HepG2 (cell line): ENCODE measurements around the gene ICOS. TPM values are rescaled to one million over a fixed set of nuclear protein-coding genes. Genes with fewer than 3 reads are reported as not detected.

Experiments used
- HMGXB3 ChIP-seq: sonication (generic); formaldehyde crosslinking; IDR thresholded peaks from 2 replicates; pipeline ENCODE4 v1.4.0; 2020; ENCODE audit warnings: missing genetic modification reagents, borderline replicate concordance
- MBNL3 ChIP-seq: fragments of 250-450 bp; sonication (Bioruptor Pico); conservative IDR thresholded peaks from 2 replicates; pipeline ENCODE4 v1.8.0; 2022; ENCODE audit warnings: mild to moderate bottlenecking, inconsistent platforms
- RARG ChIP-seq: sonication (generic); formaldehyde crosslinking; IDR thresholded peaks from 2 replicates; pipeline ENCODE4 v1.4.0; 2020; ENCODE audit warnings: low read depth, mild to moderate bottlenecking, missing genetic modification reagents
- RBAK ChIP-seq: sonication (generic); formaldehyde crosslinking; IDR thresholded peaks from 2 replicates; pipeline ENCODE4 v1.5.1; 2020; ENCODE audit warnings: mild to moderate bottlenecking, missing genetic modification reagents
- SALL1 ChIP-seq: sonication (generic); formaldehyde crosslinking; IDR thresholded peaks from 2 replicates; pipeline ENCODE4 v1.8.0; 2022; ENCODE audit warnings: mild to moderate bottlenecking, missing genetic modification reagents
- SALL2 ChIP-seq: sonication (generic); formaldehyde crosslinking; IDR thresholded peaks from 2 replicates; pipeline ENCODE4 v1.8.1; 2023; ENCODE audit warnings: mild to moderate bottlenecking, missing genetic modification reagents, inconsistent platforms
- TOPORS ChIP-seq: sonication (generic); formaldehyde crosslinking; IDR thresholded peaks from 2 replicates; pipeline ENCODE4 v1.8.0; 2023; ENCODE audit warnings: mild to moderate bottlenecking, missing genetic modification reagents
- ZMAT5 ChIP-seq: sonication (generic); formaldehyde crosslinking; IDR thresholded peaks from 2 replicates; pipeline ENCODE4 v1.5.0; 2020; ENCODE audit warnings: mild to moderate bottlenecking, low read depth, missing genetic modification reagents, borderline replicate concordance
- ZNF564 ChIP-seq: sonication (generic); formaldehyde crosslinking; IDR thresholded peaks from 2 replicates; pipeline ENCODE4 v1.8.1; 2023; ENCODE audit warnings: mild to moderate bottlenecking, missing genetic modification reagents
- polyA plus RNA-seq, 8 experiments: library from polyadenylated mRNA; depleted of rRNA in 3 of 8; stranded (reverse) in 7 of 8; unstranded in 1 of 8; fragments of >200 nt; fragmentation: Illumina TruSeq in 4 of 8; extraction: Trizol in 4 of 8; gene quantifications; 2 replicates each; pipeline versions ENCODE4 v1.2.1 to v1.2.3, GENCODE V29; 2011 to 2016; ENCODE audit warnings: low read depth in 4 of 8, missing spikeins in 1 of 8, mixed read lengths in 1 of 8; ENCODE audit not compliant: insufficient read depth in 1 of 8
- total RNA-seq, 5 experiments: library from RNA; depleted of rRNA; stranded (reverse); fragments of >200 nt; fragmentation: Illumina TruSeq; extraction: Trizol; gene quantifications; 2 replicates each; pipeline ENCODE4 v1.2.3, GENCODE V29; 2016; ENCODE audit warnings: low read depth in 1 of 5
- TF ChIP-seq, protein P1 (sequence below): sonication (generic); formaldehyde crosslinking; IDR thresholded peaks from 2 replicates; pipeline ENCODE4 v1.4.0; 2020; ENCODE audit warnings: missing genetic modification reagents

ICOS gene
- total and polyA plus RNA-seq, 2 of the 13 experiments (the other 11 are each of a cell fraction or from before 2014, with no cell fraction given), result not detected

DNA sequence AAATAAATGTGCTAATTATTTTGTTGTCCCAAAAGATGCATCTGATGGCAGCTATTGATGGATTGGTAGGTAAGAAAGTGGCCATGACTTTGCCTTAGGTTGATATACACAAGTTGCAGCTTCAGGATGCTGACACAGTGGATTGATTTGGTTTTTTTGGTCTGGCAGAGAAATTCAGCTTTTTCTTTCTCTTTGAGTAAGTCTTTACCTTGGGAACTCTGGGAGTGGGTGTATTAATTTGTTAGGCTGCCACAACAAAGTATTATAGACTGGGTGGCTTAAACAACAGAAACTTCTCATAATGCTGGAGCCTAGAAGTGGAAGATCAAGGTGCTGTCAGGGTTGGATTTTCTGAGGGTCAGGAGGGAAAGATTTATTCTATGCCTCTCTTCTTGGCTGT lies 19.8 kb upstream of the ICOS start (continued):
- TF ChIP-seq, protein P1, sequence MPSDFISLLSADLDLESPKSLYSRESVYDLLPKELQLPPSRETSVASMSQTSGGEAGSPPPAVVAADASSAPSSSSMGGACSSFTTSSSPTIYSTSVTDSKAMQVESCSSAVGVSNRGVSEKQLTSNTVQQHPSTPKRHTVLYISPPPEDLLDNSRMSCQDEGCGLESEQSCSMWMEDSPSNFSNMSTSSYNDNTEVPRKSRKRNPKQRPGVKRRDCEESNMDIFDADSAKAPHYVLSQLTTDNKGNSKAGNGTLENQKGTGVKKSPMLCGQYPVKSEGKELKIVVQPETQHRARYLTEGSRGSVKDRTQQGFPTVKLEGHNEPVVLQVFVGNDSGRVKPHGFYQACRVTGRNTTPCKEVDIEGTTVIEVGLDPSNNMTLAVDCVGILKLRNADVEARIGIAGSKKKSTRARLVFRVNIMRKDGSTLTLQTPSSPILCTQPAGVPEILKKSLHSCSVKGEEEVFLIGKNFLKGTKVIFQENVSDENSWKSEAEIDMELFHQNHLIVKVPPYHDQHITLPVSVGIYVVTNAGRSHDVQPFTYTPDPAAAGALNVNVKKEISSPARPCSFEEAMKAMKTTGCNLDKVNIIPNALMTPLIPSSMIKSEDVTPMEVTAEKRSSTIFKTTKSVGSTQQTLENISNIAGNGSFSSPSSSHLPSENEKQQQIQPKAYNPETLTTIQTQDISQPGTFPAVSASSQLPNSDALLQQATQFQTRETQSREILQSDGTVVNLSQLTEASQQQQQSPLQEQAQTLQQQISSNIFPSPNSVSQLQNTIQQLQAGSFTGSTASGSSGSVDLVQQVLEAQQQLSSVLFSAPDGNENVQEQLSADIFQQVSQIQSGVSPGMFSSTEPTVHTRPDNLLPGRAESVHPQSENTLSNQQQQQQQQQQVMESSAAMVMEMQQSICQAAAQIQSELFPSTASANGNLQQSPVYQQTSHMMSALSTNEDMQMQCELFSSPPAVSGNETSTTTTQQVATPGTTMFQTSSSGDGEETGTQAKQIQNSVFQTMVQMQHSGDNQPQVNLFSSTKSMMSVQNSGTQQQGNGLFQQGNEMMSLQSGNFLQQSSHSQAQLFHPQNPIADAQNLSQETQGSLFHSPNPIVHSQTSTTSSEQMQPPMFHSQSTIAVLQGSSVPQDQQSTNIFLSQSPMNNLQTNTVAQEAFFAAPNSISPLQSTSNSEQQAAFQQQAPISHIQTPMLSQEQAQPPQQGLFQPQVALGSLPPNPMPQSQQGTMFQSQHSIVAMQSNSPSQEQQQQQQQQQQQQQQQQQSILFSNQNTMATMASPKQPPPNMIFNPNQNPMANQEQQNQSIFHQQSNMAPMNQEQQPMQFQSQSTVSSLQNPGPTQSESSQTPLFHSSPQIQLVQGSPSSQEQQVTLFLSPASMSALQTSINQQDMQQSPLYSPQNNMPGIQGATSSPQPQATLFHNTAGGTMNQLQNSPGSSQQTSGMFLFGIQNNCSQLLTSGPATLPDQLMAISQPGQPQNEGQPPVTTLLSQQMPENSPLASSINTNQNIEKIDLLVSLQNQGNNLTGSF, result no peak
- no peak for TF ChIP-seq RARG (CRISPR knock-in tag)
- no peak for TF ChIP-seq SALL1 (CRISPR knock-in tag)
- TF ChIP-seq MBNL3 (CRISPR knock-in tag), result no peak
- TF ChIP-seq RBAK (CRISPR knock-in tag), result no peak
- no peak for TF ChIP-seq SALL2 (CRISPR knock-in tag)
- TF ChIP-seq ZNF564, result no peak
- no peak for TF ChIP-seq ZMAT5 (CRISPR knock-in tag)
- TF ChIP-seq HMGXB3 (CRISPR knock-in tag), result no peak
- no peak for TF ChIP-seq TOPORS (CRISPR knock-in tag)
